WI38 (cell line): ENCODE results near the gene TEPSIN.

ENCODE experiments used
- H3K4me3 ChIP-seq: 2 replicates; pipeline ENCODE4 v1.5.1; 2011; ENCODE audit warnings: low read depth, mild to moderate bottlenecking, control low read depth, low read length
- TF ChIP-seq, protein P1 (sequence below): IDR thresholded peaks from 2 replicates; pipeline ENCODE4 v1.5.1; 2012; ENCODE audit warnings: low read depth, mild to moderate bottlenecking, control low read depth, low read length

The TEPSIN gene

DNA sequence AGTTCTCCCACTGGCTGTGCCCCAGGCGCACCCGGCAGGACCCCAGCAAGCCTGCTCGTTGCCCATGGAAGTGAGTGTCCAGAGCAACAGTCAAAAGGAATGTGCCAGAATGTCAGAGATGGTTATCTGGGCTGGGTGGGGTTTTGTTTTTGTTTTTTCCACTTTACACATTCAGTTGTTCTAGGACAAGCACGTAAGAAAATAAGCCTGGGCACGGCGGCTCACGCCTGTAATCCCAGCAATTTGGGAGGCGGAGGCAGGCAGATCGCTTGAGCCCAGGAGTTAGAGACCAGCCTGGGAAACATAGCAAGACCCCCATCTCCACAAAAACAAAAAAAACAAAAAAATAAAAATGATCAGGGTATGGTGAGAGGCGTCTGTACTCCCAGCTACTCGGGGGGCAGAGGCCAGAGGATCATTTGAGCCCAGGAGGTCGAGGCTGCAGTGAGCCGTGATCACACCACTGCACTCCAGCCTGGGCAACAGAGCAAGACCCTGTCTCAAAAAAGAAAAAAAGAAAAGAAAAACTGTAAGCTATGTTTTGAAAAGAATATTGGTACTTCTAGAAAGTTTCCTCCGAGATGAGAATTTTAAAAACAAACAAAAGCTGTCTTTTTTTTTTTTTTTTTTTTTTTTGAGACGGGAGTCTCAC lies 8.6 kb upstream of the TEPSIN start:
- H3K4me3 ChIP-seq: no peak overlapping the region
- TF ChIP-seq, protein P1, sequence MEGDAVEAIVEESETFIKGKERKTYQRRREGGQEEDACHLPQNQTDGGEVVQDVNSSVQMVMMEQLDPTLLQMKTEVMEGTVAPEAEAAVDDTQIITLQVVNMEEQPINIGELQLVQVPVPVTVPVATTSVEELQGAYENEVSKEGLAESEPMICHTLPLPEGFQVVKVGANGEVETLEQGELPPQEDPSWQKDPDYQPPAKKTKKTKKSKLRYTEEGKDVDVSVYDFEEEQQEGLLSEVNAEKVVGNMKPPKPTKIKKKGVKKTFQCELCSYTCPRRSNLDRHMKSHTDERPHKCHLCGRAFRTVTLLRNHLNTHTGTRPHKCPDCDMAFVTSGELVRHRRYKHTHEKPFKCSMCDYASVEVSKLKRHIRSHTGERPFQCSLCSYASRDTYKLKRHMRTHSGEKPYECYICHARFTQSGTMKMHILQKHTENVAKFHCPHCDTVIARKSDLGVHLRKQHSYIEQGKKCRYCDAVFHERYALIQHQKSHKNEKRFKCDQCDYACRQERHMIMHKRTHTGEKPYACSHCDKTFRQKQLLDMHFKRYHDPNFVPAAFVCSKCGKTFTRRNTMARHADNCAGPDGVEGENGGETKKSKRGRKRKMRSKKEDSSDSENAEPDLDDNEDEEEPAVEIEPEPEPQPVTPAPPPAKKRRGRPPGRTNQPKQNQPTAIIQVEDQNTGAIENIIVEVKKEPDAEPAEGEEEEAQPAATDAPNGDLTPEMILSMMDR: no peak

DNA sequence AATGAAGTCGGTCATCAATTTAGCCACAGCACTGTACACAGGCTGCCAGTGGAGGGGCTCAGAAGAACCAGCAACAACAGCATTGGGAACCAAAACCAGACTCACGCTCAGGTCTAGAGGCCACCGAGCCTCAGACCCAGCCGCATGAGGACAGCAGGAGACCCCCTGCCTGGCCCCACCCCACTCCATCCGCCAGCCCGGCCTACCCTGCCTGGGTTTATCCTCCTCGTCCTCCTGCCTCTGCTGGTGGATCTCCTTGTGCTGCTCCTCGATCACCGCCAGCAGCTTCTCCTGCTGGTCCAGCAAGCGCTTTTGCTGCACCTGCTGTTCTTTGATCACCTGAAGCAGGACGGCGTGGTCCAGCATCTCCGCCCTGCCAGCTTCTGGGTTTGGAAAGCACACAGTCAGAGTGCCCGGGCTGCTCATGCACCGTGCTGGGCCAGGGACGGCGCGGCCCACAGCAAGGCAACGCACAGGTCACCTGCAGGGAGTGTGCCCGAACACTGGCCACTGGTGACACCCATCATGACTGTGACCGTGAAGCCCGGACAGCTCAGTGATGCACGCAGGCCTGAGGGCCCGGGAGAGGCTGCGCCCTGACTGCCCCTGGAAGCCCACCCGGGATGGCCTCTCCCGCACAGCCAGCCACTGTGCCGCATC lies 8.0 kb upstream of the TEPSIN start:
- TF ChIP-seq, protein P1: no peak
- H3K4me3 ChIP-seq: no peak overlapping the region

DNA sequence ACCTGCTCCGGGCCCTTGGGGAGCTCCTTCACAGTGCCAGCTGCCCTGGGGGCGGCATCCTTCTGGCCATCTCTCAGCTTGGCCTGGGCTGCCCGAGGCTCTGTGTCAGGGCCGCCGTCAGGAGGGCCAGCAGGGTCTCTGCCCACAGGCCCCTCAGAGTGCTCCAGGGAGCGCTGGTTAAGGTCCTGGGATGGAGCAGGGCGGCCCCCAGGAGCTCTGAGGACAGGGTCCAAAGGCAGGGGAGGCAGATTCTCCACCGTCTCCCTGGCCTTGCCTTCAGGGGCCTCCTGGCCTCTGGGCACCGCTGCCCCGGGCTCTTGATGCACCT lies 7.5 kb upstream of the TEPSIN start:
- no peak overlapping the region for H3K4me3 ChIP-seq
- TF ChIP-seq, protein P1: no peak

DNA sequence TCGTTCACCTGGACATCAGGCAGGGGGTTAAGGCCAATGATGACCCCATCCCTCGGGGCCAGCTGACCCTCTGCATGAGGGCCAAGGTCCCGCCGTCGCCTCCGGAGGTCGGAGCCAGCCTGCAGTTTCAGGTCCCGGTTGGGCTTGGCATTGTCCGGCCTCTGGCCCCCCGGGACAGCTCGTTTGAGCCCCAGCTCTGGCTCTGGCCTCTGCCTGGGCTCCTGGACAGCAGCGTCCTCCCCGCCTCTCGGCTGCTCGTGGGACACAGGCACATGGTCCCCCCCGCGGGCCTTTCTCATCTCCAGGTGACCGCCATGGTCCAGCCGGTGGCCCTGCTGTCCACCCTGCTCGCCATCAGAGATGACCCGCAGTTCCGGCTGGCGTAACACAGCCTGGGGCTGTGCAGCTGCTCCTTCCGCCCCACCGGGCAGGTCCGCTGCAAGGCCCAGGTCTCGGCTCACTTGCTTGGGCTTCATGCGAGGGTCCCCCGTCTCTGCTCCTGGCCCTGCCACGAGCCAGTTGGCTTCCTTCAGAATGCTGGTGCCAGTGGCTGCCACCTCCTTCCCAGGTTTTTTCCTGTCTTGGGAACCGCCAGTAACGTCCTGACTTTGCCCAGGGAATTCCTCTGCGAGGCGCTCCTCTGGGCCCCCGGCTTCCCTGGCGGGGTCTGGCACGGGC lies 6.9 kb upstream of the TEPSIN start:
- no peak overlapping the region for H3K4me3 ChIP-seq
- TF ChIP-seq, protein P1: no peak

DNA sequence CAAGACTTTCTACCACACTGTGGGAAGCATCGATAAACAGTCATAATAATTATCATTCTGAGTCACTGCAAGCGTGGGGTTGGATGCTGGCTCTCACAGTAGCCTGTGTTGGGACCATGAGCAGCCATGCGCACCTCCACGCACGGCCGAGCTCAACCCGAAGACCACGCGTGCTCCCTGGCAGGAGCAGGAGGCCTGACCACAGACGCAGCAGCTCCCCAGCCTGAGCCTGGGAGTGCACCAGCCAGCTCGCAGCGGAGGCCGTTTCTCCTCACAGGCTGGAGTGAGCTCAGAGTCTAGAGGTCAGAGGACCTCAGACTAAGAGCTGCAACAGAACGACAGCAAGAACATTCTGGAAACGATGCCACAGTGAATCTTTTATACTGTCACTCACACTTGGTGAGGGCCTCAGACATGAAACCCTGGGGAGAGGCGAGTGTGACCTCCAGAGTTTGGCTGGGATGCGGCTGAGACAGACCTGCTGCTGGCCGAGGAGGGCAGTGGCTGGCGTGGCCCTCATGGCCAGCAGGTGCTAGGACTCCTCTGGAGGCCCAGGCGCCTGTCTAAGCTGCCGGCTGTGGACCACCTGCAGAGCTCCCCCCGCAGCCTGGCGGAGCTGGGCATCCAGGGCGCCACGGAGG lies 6.3 kb upstream of the TEPSIN start:
- H3K4me3 ChIP-seq: no peak overlapping the region
- TF ChIP-seq, protein P1: no peak

DNA sequence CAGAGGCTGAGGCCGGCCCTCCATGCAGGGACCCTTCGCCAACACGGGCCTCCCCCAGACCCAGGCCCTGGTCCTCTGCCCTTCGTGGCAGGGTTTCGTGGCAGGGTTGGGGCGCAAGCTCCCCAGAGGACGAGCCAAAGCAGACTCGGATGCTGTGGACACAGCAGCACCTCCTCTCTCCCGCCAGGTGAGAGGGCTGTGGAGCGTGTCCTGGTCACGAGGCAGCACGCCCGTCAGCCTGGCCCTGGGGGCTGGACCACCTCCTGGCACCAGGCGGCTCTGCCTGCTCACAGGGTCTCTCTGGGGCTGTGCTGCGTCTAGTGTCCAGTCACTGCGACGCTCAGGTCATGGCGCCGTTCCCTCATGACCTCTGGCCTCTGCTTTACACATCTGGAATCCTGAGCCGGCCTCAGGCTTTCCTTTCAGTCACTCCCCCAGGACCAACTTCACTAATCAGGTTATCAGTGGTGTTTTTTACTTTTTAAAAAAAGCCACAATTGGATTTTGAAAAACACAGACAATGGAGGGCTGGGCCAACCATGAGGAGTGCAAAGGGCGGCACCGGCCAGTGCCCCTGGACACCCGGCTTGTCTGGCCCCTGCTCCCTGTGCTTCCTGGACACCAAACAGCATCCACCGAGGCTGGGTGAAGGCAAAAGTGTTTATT lies 5.6 kb upstream of the TEPSIN start:
- TF ChIP-seq, protein P1: no peak
- no peak overlapping the region for H3K4me3 ChIP-seq

DNA sequence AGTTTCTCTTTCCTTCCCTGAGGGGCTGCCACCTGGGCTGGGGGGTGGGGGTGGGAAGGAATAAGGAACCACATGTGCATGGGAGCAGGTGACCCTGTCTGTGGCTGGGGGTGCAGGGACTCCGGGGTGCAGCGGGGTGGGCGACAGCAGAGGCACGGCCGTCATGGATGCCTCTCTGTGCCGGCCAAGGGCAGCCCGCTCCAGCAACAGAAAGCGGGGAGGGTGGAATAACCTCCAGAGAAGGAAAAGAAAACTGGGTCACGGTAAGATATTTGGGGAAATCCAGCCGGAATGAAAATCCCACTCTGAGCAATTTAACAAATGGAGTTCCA lies 4.4 kb upstream of the TEPSIN start:
- no peak overlapping the region for H3K4me3 ChIP-seq
- TF ChIP-seq, protein P1: no peak
